HCT116 (cell line): ENCODE data around the gene RBM20. TPM values are rescaled to one million over a fixed set of nuclear protein-coding genes. Genes with fewer than 3 reads are reported as not detected.

Experiments used
- ATAC-seq: fragments of 200-7000 bp; cut with Tn5 transposase; 2 replicates; pipeline ENCODE4 v1.9.1; 2020; ENCODE audit warnings: mild to moderate bottlenecking, moderate library complexity
- BruUV-seq: library from RNA; stranded (reverse); fragments of 400-500 nt; replicated peaks from 2 replicates; lab custom pipeline; 2021; lab: Mats Ljungman, UMichigan
- CTCF ChIA-PET: fragments of 300-600 bp; sonication (Branson Sonifier 250); formaldehyde crosslinking; loops from one replicate; lab custom pipeline; 2021; ENCODE audit warnings: antibody characterized with exemption; lab: Charles Lee
- POLR2A ChIA-PET: fragments of 300-600, 350-600 bp; sonication (Branson Sonifier 250); formaldehyde crosslinking; loops from one replicate; lab custom pipeline; 2021; ENCODE audit warnings: antibody characterized with exemption; lab: Charles Lee
- RAD21 ChIA-PET, 2 experiments: fragments of 300-600 bp; sonication (Branson Sonifier 250); formaldehyde crosslinking; loops; one replicate each; lab custom pipeline; 2023; ENCODE audit warnings: low total read pairs in 2 of 2; ENCODE audit not compliant: uncharacterized antibody in 2 of 2, unreplicated experiment in 2 of 2, low non-redundant PET in 1 of 2; lab: Charles Lee
- DNase-seq: peaks from one replicate; pipeline ENCODE4 v3.0.0-alpha.2; 2010; ENCODE audit warnings: low read depth, low spot score
- H2AFZ ChIP-seq: fragments of 200-600 bp; shearing (Covaris generic), sonication (generic); 2 replicates; pipeline ENCODE4 v1.6.1; 2017; ENCODE audit warnings: low read depth, mixed run types, mixed read lengths, antibody characterized with exemption, low read length; ENCODE audit not compliant: poor library complexity, severe bottlenecking
- H3K27ac ChIP-seq: 2 replicates; pipeline ENCODE4 v1.5.1; 2012; ENCODE audit warnings: low read depth, low read length
- H3K27me3 ChIP-seq: fragments of 200-600 bp; sonication (generic); 2 replicates; pipeline ENCODE4 v1.6.1; 2016; ENCODE audit warnings: mixed run types, low read length, mixed read lengths; ENCODE audit not compliant: insufficient read depth
- H3K36me3 ChIP-seq, 2 experiments: fragments of 200-500 bp in 1 of 2; fragments of 200-600 bp in 1 of 2; sonication (Bioruptor generic) in 1 of 2; sonication (generic) in 1 of 2; 2 replicates each; pipeline versions ENCODE4 v1.5.1 to v1.6.1; 2014 to 2016; ENCODE audit warnings: low read length in 2 of 2, inconsistent platforms in 1 of 2, mixed read lengths in 1 of 2, mixed run types in 1 of 2; ENCODE audit not compliant: insufficient read depth in 2 of 2, control insufficient read depth in 1 of 2
- H3K4me1 ChIP-seq, 2 experiments: fragments of 200-600 bp in 1 of 2; sonication (generic) in 1 of 2; 2 replicates each; pipeline versions ENCODE4 v1.5.1 to v1.6.1; 2012 to 2017; ENCODE audit warnings: low read length in 2 of 2, inconsistent platforms in 1 of 2, mild to moderate bottlenecking in 1 of 2, mixed read lengths in 1 of 2, mixed run types in 1 of 2, moderate library complexity in 1 of 2; ENCODE audit not compliant: insufficient read depth in 2 of 2, control insufficient read depth in 1 of 2
- H3K4me2 ChIP-seq: fragments of 200-600 bp; sonication (generic); 2 replicates; pipeline ENCODE4 v1.6.1; 2017; ENCODE audit warnings: mixed run types, low read length, mixed read lengths
- H3K4me3 ChIP-seq, 2 experiments: fragments of 200-600 bp in 1 of 2; sonication (generic) in 1 of 2; replicated peaks in 1 of 2; 2 replicates each; pipeline ENCODE4 v1.5.1; 2011 to 2016; ENCODE audit warnings: low read length in 2 of 2, control low read depth in 1 of 2, low read depth in 1 of 2, mild to moderate bottlenecking in 1 of 2, mixed read lengths in 1 of 2, mixed run types in 1 of 2
- H3K79me2 ChIP-seq: fragments of 200-600 bp; sonication (generic); 2 replicates; pipeline ENCODE4 v1.6.1; 2017; ENCODE audit warnings: mild to moderate bottlenecking, mixed run types, low read length, moderate library complexity, mixed read lengths; ENCODE audit not compliant: insufficient read depth
- H3K9ac ChIP-seq: fragments of 200-600 bp; sonication (generic); 2 replicates; pipeline ENCODE4 v1.6.1; 2016; ENCODE audit warnings: low read length, mixed read lengths
- H3K9me2 ChIP-seq: fragments of 200-600 bp; sonication (generic), shearing (Covaris generic); 2 replicates; pipeline ENCODE4 v1.6.1; 2017; ENCODE audit warnings: mixed run types, mild to moderate bottlenecking, moderate library complexity; ENCODE audit not compliant: insufficient read depth
- H3K9me3 ChIP-seq, 2 experiments: fragments of 200-500 bp in 1 of 2; fragments of 200-600 bp in 1 of 2; sonication (Bioruptor generic) in 1 of 2; sonication (generic) in 1 of 2; 2 replicates each; pipeline ENCODE4 v1.6.1; 2014 to 2017; ENCODE audit warnings: low read length in 2 of 2, mixed read lengths in 2 of 2, inconsistent platforms in 1 of 2, low read depth in 1 of 2, mild to moderate bottlenecking in 1 of 2, mixed run types in 1 of 2, moderate library complexity in 1 of 2; ENCODE audit not compliant: control insufficient read depth in 1 of 2, insufficient read depth in 1 of 2
- H4K20me1 ChIP-seq: fragments of 200-600 bp; sonication (generic), shearing (Covaris generic); 2 replicates; pipeline ENCODE4 v1.6.1; 2017; ENCODE audit warnings: mixed run types, mild to moderate bottlenecking, moderate library complexity; ENCODE audit not compliant: insufficient read depth
- CEBPB ChIP-seq: IDR thresholded peaks from 2 replicates; pipeline ENCODE4 v1.6.1; 2012; ENCODE audit warnings: low read depth
- CTCF ChIP-seq, 3 experiments: fragments of 200-600 bp in 1 of 3; sonication (generic) in 1 of 3; IDR thresholded peaks in 2 of 3; conservative IDR thresholded peaks in 1 of 3; 2 replicates each; pipeline ENCODE4 v1.5.1; 2012 to 2017; ENCODE audit warnings: low read depth in 2 of 3, low read length in 2 of 3, antibody characterized with exemption in 1 of 3, borderline replicate concordance in 1 of 3, control low read depth in 1 of 3, mild to moderate bottlenecking in 1 of 3, mixed read lengths in 1 of 3, mixed run types in 1 of 3, moderate library complexity in 1 of 3; ENCODE audit not compliant: insufficient read depth in 1 of 3
- EZH2 ChIP-seq: fragments of 200-600 bp; sonication (generic); IDR thresholded peaks from 2 replicates; pipeline ENCODE4 v1.6.1; 2017; ENCODE audit warnings: antibody characterized with exemption, mixed run types
- EZH2phosphoT487 ChIP-seq: fragments of 200-600 bp; IDR thresholded peaks from 2 replicates; pipeline ENCODE4 v1.6.1; 2018; ENCODE audit warnings: antibody characterized with exemption, borderline replicate concordance
- JUND ChIP-seq: IDR thresholded peaks from 2 replicates; pipeline ENCODE4 v1.6.1; 2012
- MAX ChIP-seq: IDR thresholded peaks from 2 replicates; pipeline ENCODE4 v1.6.1; 2012
- POLR2AphosphoS5 ChIP-seq: IDR thresholded peaks from 2 replicates; pipeline ENCODE4 v1.6.1; 2011; ENCODE audit warnings: mild to moderate bottlenecking, low read depth, low read length, moderate library complexity
- SIN3A ChIP-seq: IDR thresholded peaks from 2 replicates; pipeline ENCODE4 v1.6.1; 2012; ENCODE audit warnings: low read depth
- SP1 ChIP-seq: IDR thresholded peaks from 2 replicates; pipeline ENCODE4 v1.6.1; 2012; ENCODE audit warnings: low read depth
- ZFX ChIP-seq: fragments of 450-650 bp; IDR thresholded peaks from 2 replicates; pipeline ENCODE4 v1.6.1; 2017
- ZNF274 ChIP-seq: fragments of 200-500 bp; sonication (Bioruptor generic); IDR thresholded peaks from 2 replicates; pipeline ENCODE4 v1.6.1; 2014; ENCODE audit warnings: mild to moderate bottlenecking, low read depth, low read length, inconsistent platforms
- intact Hi-C: fragments of 100-400 bp; cut with micrococcal nuclease; formaldehyde crosslinking; loops from 2 replicates; pipeline ENCODE4 v1.10.0; 2022
- total RNA-seq: library from RNA; stranded (reverse); gene quantifications from one replicate; pipeline ENCODE4 v1.2.1, GENCODE V29; 2021; ENCODE audit not compliant: unreplicated experiment

Gene RBM20
- total RNA-seq, 1 experiment from 2014 or later = 2.0 TPM

- no peaks in the 10 kb centered on the region for H4K20me1 ChIP-seq
- H3K9ac ChIP-seq = no peak overlapping the region
- no peak for DNase-seq
- H3K27ac ChIP-seq = no peak overlapping the region
- intact Hi-C loops = no loop called here
- H3K4me1 ChIP-seq = no peaks in the 10 kb centered on the region
- H3K9me2 ChIP-seq = no peaks in the 10 kb centered on the region
- ChIA-PET CTCF (no interaction called here), POLR2A (no interaction called here), RAD21 (interaction anchor here in 1 of 2 experiments (1.4 kb wide), 1 partner anchor 45 kb away, joined by 3 read pairs; no protein-coding TSS in a partner anchor)
- no peaks in the 10 kb centered on the region for H3K27me3 ChIP-seq
- H2AFZ ChIP-seq = no peak overlapping the region
- no peaks in the 10 kb centered on the region for H3K9me3 ChIP-seq
- no peaks in the 10 kb centered on the region for H3K79me2 ChIP-seq
- no peak overlapping the region for H3K4me3 ChIP-seq
- H3K36me3 ChIP-seq = no peaks in the 10 kb centered on the region
- no peak for ATAC-seq
- no peak overlapping the region for H3K4me2 ChIP-seq
- BruUV-seq = no TSS peak
- TF ChIP-seq SP1 (no peak), SIN3A (no peak), ZFX (no peak), MAX (no peak), EZH2 (no peak), CTCF (IDR thresholded peaks at IDR 0.05 in 2 of 3, conservative IDR thresholded peaks at IDR 0.05 in 1 of 3; ENCODE audit: borderline replicate concordance in 1 of 3, insufficient read depth in 1 of 3, low read depth in 2 of 3, low read length in 2 of 3) (no peak), CEBPB (no peak), EZH2phosphoT487 (no peak), ZNF274 (no peak), POLR2AphosphoS5 (no peak), JUND (no peak)
Measured at GRCh38 chr10:110790913-110791506, 146.9 kb downstream of the RBM20 start.
